Liver (tissue), 9 donors: ENCODE results near the gene MAD2L2. TPM values are rescaled to one million over a fixed set of nuclear protein-coding genes. Genes with fewer than 3 reads are reported as not detected.

Experiments
- DNase-seq: peaks from one replicate; pipeline ENCODE4 v3.0.0-alpha.2; 2017; ENCODE audit warnings: low spot score
- H3K27ac ChIP-seq, 2 donors: one replicate each; pipeline ENCODE4 v1.7.0; 2013; ENCODE audit warnings: inconsistent platforms in 2 of 2, low read length in 2 of 2, control low read depth in 1 of 2, low read depth in 1 of 2, mild to moderate bottlenecking in 1 of 2
- H3K27me3 ChIP-seq, 4 donors: one replicate each; pipeline versions ENCODE4 v1.6.1 to v1.7.0; 2013; ENCODE audit warnings: low read length in 3 of 4, inconsistent platforms in 1 of 4, mild to moderate bottlenecking in 1 of 4, moderate library complexity in 1 of 4; ENCODE audit not compliant: control insufficient read depth in 4 of 4, insufficient read depth in 4 of 4
- H3K36me3 ChIP-seq, 4 donors: one replicate each; pipeline versions ENCODE4 v1.6.1 to v1.7.0; 2013; ENCODE audit warnings: low read length in 3 of 4, mild to moderate bottlenecking in 3 of 4, low read depth in 1 of 4, moderate library complexity in 1 of 4; ENCODE audit not compliant: control insufficient read depth in 4 of 4, insufficient read depth in 3 of 4
- H3K4me1 ChIP-seq, 4 donors: one replicate each; pipeline versions ENCODE4 v1.6.1 to v1.7.0; 2013; ENCODE audit warnings: low read length in 3 of 4, mild to moderate bottlenecking in 3 of 4, moderate library complexity in 1 of 4; ENCODE audit not compliant: control insufficient read depth in 4 of 4, insufficient read depth in 4 of 4
- H3K4me3 ChIP-seq, 3 donors: one replicate each; pipeline versions ENCODE4 v1.6.1 to v1.7.0; 2013; ENCODE audit warnings: low read length in 3 of 3, control low read depth in 1 of 3, low read depth in 1 of 3, mild to moderate bottlenecking in 1 of 3
- H3K9ac ChIP-seq, 2 donors: one replicate each; pipeline ENCODE4 v1.7.0; 2013; ENCODE audit warnings: low read length in 2 of 2, mild to moderate bottlenecking in 2 of 2, moderate library complexity in 2 of 2, control low read depth in 1 of 2, low read depth in 1 of 2
- H3K9me3 ChIP-seq, 4 donors: one replicate each; pipeline versions ENCODE4 v1.6.1 to v1.7.0; 2013; ENCODE audit warnings: low read length in 3 of 4; ENCODE audit not compliant: control insufficient read depth in 4 of 4
- EGR1 ChIP-seq, 2 donors: IDR thresholded peaks; 2 replicates each; pipeline ENCODE4 v1.6.1; 2016 to 2018; ENCODE audit warnings: antibody characterized with exemption in 2 of 2, low read depth in 2 of 2
- FOXA1 ChIP-seq: IDR thresholded peaks from 2 replicates; pipeline ENCODE4 v1.6.1; 2016; ENCODE audit warnings: antibody characterized with exemption
- FOXA2 ChIP-seq: IDR thresholded peaks from 2 replicates; pipeline ENCODE4 v1.6.1; 2016; ENCODE audit warnings: antibody characterized with exemption
- GABPA ChIP-seq, 2 donors: IDR thresholded peaks in 1 of 2; conservative IDR thresholded peaks in 1 of 2; 2 replicates each; pipeline ENCODE4 v1.6.1; 2016; ENCODE audit warnings: antibody characterized with exemption in 2 of 2, mild to moderate bottlenecking in 1 of 2, moderate library complexity in 1 of 2
- HNF4A ChIP-seq, 2 donors: conservative IDR thresholded peaks; 2 replicates each; pipeline ENCODE4 v1.6.1; 2016; ENCODE audit warnings: antibody characterized with exemption in 2 of 2, mild to moderate bottlenecking in 2 of 2
- HNF4G ChIP-seq: IDR thresholded peaks from 2 replicates; pipeline ENCODE4 v1.6.1; 2016; ENCODE audit warnings: antibody characterized with exemption
- JUND ChIP-seq, 2 donors: IDR thresholded peaks; 2 replicates each; pipeline ENCODE4 v1.6.1; 2016; ENCODE audit warnings: antibody characterized with exemption in 2 of 2
- NR2F2 ChIP-seq: IDR thresholded peaks from 2 replicates; pipeline ENCODE4 v1.6.1; 2016; ENCODE audit warnings: antibody characterized with exemption
- RAD21 ChIP-seq, 2 donors: IDR thresholded peaks; 2 replicates each; pipeline ENCODE4 v1.6.1; 2016; ENCODE audit warnings: antibody characterized with exemption in 2 of 2, mild to moderate bottlenecking in 2 of 2
- RXRA ChIP-seq, 2 donors: IDR thresholded peaks; 2 replicates each; pipeline ENCODE4 v1.6.1; 2017 to 2018; ENCODE audit warnings: antibody characterized with exemption in 2 of 2, mild to moderate bottlenecking in 1 of 2
- SP1 ChIP-seq: IDR thresholded peaks from 2 replicates; pipeline ENCODE4 v1.6.1; 2018; ENCODE audit warnings: antibody characterized with exemption, mild to moderate bottlenecking
- TAF1 ChIP-seq: conservative IDR thresholded peaks from 2 replicates; pipeline ENCODE4 v1.6.1; 2016; ENCODE audit warnings: antibody characterized with exemption, mild to moderate bottlenecking
- YY1 ChIP-seq: IDR thresholded peaks from 2 replicates; pipeline ENCODE4 v1.6.1; 2016; ENCODE audit warnings: antibody characterized with exemption, mild to moderate bottlenecking
- WGBS: extraction: QIAGEN DNeasy Blood & Tissue Kit; methylation state at CpG from one replicate; pipeline ENCODE4 v1.1.7; 2013; 5-methylcytosine and 5-hydroxymethylcytosine counted together
- polyA plus RNA-seq, 2 donors: library from polyadenylated mRNA; stranded (reverse) in 1 of 2; unstranded in 1 of 2; fragments of 200-250 nt in 1 of 2; fragments of >200 nt in 1 of 2; fragmentation: Nextera tagmentation in 1 of 2; extraction: Ambion mirVana in 1 of 2; gene quantifications; one replicate each; pipeline versions ENCODE4 v1.2.1 to v1.2.3, GENCODE V29; 2013 to 2015
- total RNA-seq, 2 donors: library from RNA; depleted of rRNA; stranded (reverse); fragments of >200 nt; gene quantifications; one replicate each; pipeline ENCODE4 v1.2.3, GENCODE V29; 2014
- TF ChIP-seq, protein P1 (sequence below): IDR thresholded peaks from 2 replicates; pipeline ENCODE4 v1.6.1; 2016; ENCODE audit warnings: antibody characterized with exemption
- TF ChIP-seq, protein P2 (sequence below): IDR thresholded peaks from 2 replicates; pipeline ENCODE4 v1.6.1; 2016; ENCODE audit warnings: antibody characterized with exemption
- TF ChIP-seq, protein P3 (sequence below): IDR thresholded peaks from 2 replicates; pipeline ENCODE4 v1.6.1; 2016; ENCODE audit warnings: antibody characterized with exemption
- TF ChIP-seq, protein P4 (sequence below): fragments of 150-350 bp; IDR thresholded peaks from 2 replicates; pipeline ENCODE4 v1.5.1; 2017; ENCODE audit warnings: improper control_type of control experiment, low read depth, low read length; ENCODE audit not compliant: missing input control
- TF ChIP-seq, protein P5 (sequence below): IDR thresholded peaks from 2 replicates; pipeline ENCODE4 v1.6.1; 2016; ENCODE audit warnings: antibody characterized with exemption, mild to moderate bottlenecking
- donor health status: healthy.
- donor health status: healthy.
- donor health status: healthy.
- donor health status: healthy.
- donor health status: healthy.

Gene MAD2L2
- total and polyA plus RNA-seq, 4 donors = 17.5 to 43.1 (median 31.9) TPM

DNA sequence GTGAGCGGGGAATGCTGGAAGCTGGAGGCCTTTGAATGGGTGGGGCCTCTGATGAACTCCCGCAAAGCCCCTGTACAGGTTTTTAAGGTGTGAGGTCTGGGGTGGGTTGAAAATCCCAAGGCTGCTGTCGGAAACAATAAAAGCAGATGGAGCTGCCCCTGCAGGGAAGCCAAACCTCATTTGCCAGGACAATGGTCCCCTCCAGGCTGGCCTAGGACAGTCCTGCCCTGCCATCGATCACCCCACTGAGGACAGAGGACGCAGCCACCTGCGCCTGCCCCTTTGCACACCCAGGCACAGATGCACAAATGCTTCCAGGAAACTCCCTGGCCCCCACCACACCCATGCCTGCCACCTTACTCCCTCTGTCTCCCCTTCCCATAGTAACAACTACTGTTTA, 14.9 kb upstream of the MAD2L2 start:
- H3K9me3 ChIP-seq = no peaks in the 10 kb centered on the region
- peaks cover under 1 to 6% (median 4%) of the 10 kb centered on the region in 4 donors for H3K4me1 ChIP-seq
- H3K36me3 ChIP-seq = no peaks in the 10 kb centered on the region
- DNase-seq = no peak
- H3K4me3 ChIP-seq = no peak overlapping the region
- no peak overlapping the region for H3K9ac ChIP-seq
- peaks cover 0 to 11% (median 3%) of the 10 kb centered on the region in 4 donors for H3K27me3 ChIP-seq
- no peak for TF ChIP-seq SP1
- TF ChIP-seq GABPA (IDR thresholded peaks at IDR 0.05 in 1 of 2, conservative IDR thresholded peaks at IDR 0.05 in 1 of 2) = no peak
- no peak for TF ChIP-seq RXRA (IDR thresholded peaks at IDR 0.05)
- TF ChIP-seq FOXA1 = no peak
- TF ChIP-seq EGR1 (IDR thresholded peaks at IDR 0.05; ENCODE audit: low read depth in 2 of 2) = no peak
- TF ChIP-seq, protein P1, sequence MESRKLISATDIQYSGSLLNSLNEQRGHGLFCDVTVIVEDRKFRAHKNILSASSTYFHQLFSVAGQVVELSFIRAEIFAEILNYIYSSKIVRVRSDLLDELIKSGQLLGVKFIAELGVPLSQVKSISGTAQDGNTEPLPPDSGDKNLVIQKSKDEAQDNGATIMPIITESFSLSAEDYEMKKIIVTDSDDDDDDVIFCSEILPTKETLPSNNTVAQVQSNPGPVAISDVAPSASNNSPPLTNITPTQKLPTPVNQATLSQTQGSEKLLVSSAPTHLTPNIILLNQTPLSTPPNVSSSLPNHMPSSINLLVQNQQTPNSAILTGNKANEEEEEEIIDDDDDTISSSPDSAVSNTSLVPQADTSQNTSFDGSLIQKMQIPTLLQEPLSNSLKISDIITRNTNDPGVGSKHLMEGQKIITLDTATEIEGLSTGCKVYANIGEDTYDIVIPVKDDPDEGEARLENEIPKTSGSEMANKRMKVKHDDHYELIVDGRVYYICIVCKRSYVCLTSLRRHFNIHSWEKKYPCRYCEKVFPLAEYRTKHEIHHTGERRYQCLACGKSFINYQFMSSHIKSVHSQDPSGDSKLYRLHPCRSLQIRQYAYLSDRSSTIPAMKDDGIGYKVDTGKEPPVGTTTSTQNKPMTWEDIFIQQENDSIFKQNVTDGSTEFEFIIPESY = no peak
- TF ChIP-seq HNF4G = no peak
- TF ChIP-seq NR2F2 = no peak
- TF ChIP-seq, protein P2, sequence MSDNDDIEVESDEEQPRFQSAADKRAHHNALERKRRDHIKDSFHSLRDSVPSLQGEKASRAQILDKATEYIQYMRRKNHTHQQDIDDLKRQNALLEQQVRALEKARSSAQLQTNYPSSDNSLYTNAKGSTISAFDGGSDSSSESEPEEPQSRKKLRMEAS = no peak
- TF ChIP-seq, protein P3, sequence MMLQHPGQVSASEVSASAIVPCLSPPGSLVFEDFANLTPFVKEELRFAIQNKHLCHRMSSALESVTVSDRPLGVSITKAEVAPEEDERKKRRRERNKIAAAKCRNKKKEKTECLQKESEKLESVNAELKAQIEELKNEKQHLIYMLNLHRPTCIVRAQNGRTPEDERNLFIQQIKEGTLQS = no peak
- TF ChIP-seq, protein P4, sequence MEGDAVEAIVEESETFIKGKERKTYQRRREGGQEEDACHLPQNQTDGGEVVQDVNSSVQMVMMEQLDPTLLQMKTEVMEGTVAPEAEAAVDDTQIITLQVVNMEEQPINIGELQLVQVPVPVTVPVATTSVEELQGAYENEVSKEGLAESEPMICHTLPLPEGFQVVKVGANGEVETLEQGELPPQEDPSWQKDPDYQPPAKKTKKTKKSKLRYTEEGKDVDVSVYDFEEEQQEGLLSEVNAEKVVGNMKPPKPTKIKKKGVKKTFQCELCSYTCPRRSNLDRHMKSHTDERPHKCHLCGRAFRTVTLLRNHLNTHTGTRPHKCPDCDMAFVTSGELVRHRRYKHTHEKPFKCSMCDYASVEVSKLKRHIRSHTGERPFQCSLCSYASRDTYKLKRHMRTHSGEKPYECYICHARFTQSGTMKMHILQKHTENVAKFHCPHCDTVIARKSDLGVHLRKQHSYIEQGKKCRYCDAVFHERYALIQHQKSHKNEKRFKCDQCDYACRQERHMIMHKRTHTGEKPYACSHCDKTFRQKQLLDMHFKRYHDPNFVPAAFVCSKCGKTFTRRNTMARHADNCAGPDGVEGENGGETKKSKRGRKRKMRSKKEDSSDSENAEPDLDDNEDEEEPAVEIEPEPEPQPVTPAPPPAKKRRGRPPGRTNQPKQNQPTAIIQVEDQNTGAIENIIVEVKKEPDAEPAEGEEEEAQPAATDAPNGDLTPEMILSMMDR = no peak
- no peak for TF ChIP-seq HNF4A (conservative IDR thresholded peaks at IDR 0.05)
- no peak overlapping the region for H3K27ac ChIP-seq
- WGBS = 88% methylated on average over 6 of the region's 6 CpGs

DNA sequence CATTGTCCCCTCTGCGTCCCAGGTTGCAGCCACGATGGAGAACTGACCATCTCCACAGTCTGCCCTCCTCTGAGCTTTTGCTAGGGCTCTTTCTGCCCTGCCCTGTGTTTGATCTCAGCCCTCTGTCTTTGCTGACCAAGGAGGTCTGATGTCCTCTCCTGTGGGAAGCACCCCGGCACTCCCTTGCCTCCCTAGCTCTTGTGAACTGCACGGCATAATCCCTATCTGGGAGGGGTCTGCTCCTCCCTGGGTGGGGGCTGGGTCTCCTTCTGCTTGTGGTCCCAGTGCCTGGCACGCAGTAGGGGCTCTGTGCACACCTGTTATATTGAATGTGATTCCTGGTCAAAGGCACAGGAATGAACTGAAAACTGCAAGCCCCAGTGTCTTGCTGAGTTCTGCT, 13.0 kb upstream of the MAD2L2 start:
- Histone ChIP-seq H3K4me1 (peaks cover 7 to 11% (median 8%) of the 10 kb centered on the region in 4 donors), H3K9me3 (no peaks in the 10 kb centered on the region), H3K9ac (no peak overlapping the region), H3K36me3 (no peaks in the 10 kb centered on the region), H3K27ac (no peak overlapping the region), H3K27me3 (peaks cover 0 to 13% (median 5%) of the 10 kb centered on the region in 4 donors), H3K4me3 (no peak overlapping the region)
- TF ChIP-seq, protein P3 = no peak
- TF ChIP-seq, protein P5, sequence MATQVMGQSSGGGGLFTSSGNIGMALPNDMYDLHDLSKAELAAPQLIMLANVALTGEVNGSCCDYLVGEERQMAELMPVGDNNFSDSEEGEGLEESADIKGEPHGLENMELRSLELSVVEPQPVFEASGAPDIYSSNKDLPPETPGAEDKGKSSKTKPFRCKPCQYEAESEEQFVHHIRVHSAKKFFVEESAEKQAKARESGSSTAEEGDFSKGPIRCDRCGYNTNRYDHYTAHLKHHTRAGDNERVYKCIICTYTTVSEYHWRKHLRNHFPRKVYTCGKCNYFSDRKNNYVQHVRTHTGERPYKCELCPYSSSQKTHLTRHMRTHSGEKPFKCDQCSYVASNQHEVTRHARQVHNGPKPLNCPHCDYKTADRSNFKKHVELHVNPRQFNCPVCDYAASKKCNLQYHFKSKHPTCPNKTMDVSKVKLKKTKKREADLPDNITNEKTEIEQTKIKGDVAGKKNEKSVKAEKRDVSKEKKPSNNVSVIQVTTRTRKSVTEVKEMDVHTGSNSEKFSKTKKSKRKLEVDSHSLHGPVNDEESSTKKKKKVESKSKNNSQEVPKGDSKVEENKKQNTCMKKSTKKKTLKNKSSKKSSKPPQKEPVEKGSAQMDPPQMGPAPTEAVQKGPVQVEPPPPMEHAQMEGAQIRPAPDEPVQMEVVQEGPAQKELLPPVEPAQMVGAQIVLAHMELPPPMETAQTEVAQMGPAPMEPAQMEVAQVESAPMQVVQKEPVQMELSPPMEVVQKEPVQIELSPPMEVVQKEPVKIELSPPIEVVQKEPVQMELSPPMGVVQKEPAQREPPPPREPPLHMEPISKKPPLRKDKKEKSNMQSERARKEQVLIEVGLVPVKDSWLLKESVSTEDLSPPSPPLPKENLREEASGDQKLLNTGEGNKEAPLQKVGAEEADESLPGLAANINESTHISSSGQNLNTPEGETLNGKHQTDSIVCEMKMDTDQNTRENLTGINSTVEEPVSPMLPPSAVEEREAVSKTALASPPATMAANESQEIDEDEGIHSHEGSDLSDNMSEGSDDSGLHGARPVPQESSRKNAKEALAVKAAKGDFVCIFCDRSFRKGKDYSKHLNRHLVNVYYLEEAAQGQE = no peak
- TF ChIP-seq FOXA2 (no peak), RXRA (IDR thresholded peaks at IDR 0.05) (no peak), FOXA1 (no peak), RAD21 (IDR thresholded peaks at IDR 0.05) (no peak), TAF1 (no peak), EGR1 (IDR thresholded peaks at IDR 0.05; ENCODE audit: low read depth in 2 of 2) (no peak), YY1 (no peak), SP1 (no peak), NR2F2 (no peak), JUND (IDR thresholded peaks at IDR 0.05) (no peak), HNF4G (no peak), HNF4A (conservative IDR thresholded peaks at IDR 0.05) (no peak), GABPA (IDR thresholded peaks at IDR 0.05 in 1 of 2, conservative IDR thresholded peaks at IDR 0.05 in 1 of 2) (no peak)
- TF ChIP-seq, protein P4 = no peak
- TF ChIP-seq, protein P2 = no peak
- TF ChIP-seq, protein P1 = no peak
- DNase-seq = no peak
- WGBS = 45% methylated on average over 5 of the region's 5 CpGs
